ENCODE results near the gene REV1. TPM values are rescaled to one million over a fixed set of nuclear protein-coding genes. Genes with fewer than 3 reads are reported as not detected.

The REV1 gene
- polyA plus RNA-seq, 3 donors = 6.5 to 39.9 (median 9.5) TPM

GRCh38 chr2:99398303-99398702 lies 91.5 kb downstream of the REV1 start:
- Histone ChIP-seq H3K27me3 (ENCODE audit: control insufficient read depth in 2 of 2, insufficient read depth in 2 of 2, low read length in 2 of 2) (no peaks in the 10 kb centered on the region), H3K4me3 (replicated peaks in 1 of 3; ENCODE audit: low read depth in 2 of 3, low read length in 3 of 3) (no peak overlapping the region), H3K79me2 (ENCODE audit: insufficient read depth, low read length) (no peaks in the 10 kb centered on the region), H4K20me1 (ENCODE audit: insufficient read depth, low read length) (no peaks in the 10 kb centered on the region), H3K4me2 (replicated peaks; ENCODE audit: extremely low read depth, low read length, poor library complexity, severe bottlenecking) (no peak overlapping the region), H3K4me1 (ENCODE audit: control insufficient read depth in 1 of 2, insufficient read depth in 2 of 2, low read length in 2 of 2) (no peaks in the 10 kb centered on the region), H2AFZ (ENCODE audit: insufficient read depth, low read depth, low read length, poor library complexity, severe bottlenecking) (no peak overlapping the region), H3K27ac (ENCODE audit: low read depth in 1 of 2, low read length in 2 of 2) (peak overlapping the region in 1 of 2 donors; percentile 37), H3K9me3 (replicated peaks in 1 of 2; ENCODE audit: control insufficient read depth in 1 of 2, insufficient read depth in 1 of 2, low read length in 2 of 2) (no peaks in the 10 kb centered on the region), H3K9ac (ENCODE audit: insufficient read depth, low read length, poor library complexity, severe bottlenecking) (no peak overlapping the region), H3K36me3 (replicated peaks in 1 of 2; ENCODE audit: control insufficient read depth in 1 of 2, insufficient read depth in 2 of 2, low read length in 2 of 2) (peaks cover 96 to 100% of the 10 kb centered on the region in 2 donors)
- Mint-ChIP-seq H3K4me3 (no peak overlapping the region), H3K36me3 (peaks cover 85 to 92% of the 10 kb centered on the region in 2 donors), H3K27ac (peak overlapping the region in 5 of 7 donors; percentile 5 to 27 (median 21)), H3K27me3 (ENCODE audit: low read depth in 3 of 3) (peaks cover 0 to 2% (median 1%) of the 10 kb centered on the region in 3 donors), H3K4me1 (no peaks in the 10 kb centered on the region), H3K9me3 (no peaks in the 10 kb centered on the region)
- DNase-seq = no peak
- intact Hi-C loops (cut with micrococcal nuclease) = no loop called here
- no peak for TF ChIP-seq CTCF (IDR thresholded peaks at IDR 0.05)
- WGBS (ENCODE audit: insufficient coverage) = no CpG with 5 or more reads among the region's 5 CpGs

DNA sequence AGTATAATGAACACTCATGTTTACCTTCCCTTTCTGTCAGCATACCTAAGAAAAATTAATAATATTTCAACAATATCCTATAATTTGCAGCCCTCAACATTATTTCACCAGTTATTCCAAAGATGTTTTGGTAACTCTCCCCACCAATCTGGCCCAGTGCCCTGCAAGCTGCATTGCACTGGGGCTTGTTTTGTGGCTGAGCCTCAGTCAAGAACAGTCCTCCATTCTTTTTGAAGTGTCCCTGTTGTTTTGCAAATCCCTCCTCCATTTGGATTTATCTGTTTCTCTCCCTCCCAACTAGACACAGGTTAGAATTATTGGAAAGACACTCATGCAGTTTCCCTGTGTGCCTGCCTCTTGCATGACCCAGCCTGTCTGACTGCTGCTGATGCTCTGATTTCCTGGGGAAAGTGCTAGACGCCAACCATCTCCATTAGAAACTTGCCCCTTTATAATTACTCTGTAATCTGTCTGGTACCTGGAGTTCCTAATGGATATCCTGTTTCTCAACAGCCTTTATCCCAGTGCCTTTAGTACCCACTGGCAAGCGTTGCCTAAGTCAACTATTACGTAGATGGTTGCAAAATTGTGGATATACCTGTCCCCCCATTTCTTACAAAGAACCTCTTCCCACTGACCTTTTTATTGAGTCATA lies 92.4 kb downstream of the REV1 start:
- WGBS (ENCODE audit: insufficient coverage) = 100% methylated on average over 1 of the region's 3 CpGs
- H3K27ac Mint-ChIP-seq = peak overlapping the region in 2 of 7 donors; percentile 23 to 31
- no peak for TF ChIP-seq CTCF (IDR thresholded peaks at IDR 0.05)

More for the DNA sequence above, 92.4 kb downstream of the REV1 start:
- Histone ChIP-seq H3K4me3 (replicated peaks in 1 of 3; ENCODE audit: low read depth in 2 of 3, low read length in 3 of 3) (no peak overlapping the region), H3K79me2 (ENCODE audit: insufficient read depth, low read length) (no peaks in the 10 kb centered on the region), H2AFZ (ENCODE audit: insufficient read depth, low read depth, low read length, poor library complexity, severe bottlenecking) (no peak overlapping the region), H3K27me3 (ENCODE audit: control insufficient read depth in 2 of 2, insufficient read depth in 2 of 2, low read length in 2 of 2) (no peaks in the 10 kb centered on the region), H3K36me3 (replicated peaks in 1 of 2; ENCODE audit: control insufficient read depth in 1 of 2, insufficient read depth in 2 of 2, low read length in 2 of 2) (peaks cover 92 to 100% of the 10 kb centered on the region in 2 donors), H4K20me1 (ENCODE audit: insufficient read depth, low read length) (no peaks in the 10 kb centered on the region), H3K4me2 (replicated peaks; ENCODE audit: extremely low read depth, low read length, poor library complexity, severe bottlenecking) (no peak overlapping the region), H3K9ac (ENCODE audit: insufficient read depth, low read length, poor library complexity, severe bottlenecking) (no peak overlapping the region), H3K27ac (ENCODE audit: low read depth in 1 of 2, low read length in 2 of 2) (no peak overlapping the region), H3K4me1 (ENCODE audit: control insufficient read depth in 1 of 2, insufficient read depth in 2 of 2, low read length in 2 of 2) (no peaks in the 10 kb centered on the region), H3K9me3 (replicated peaks in 1 of 2; ENCODE audit: control insufficient read depth in 1 of 2, insufficient read depth in 1 of 2, low read length in 2 of 2) (no peaks in the 10 kb centered on the region)
- Mint-ChIP-seq H3K4me3 (no peak overlapping the region), H3K27me3 (ENCODE audit: low read depth in 3 of 3) (peaks cover 0 to 2% (median 1%) of the 10 kb centered on the region in 3 donors), H3K36me3 (peaks cover 83 to 88% of the 10 kb centered on the region in 2 donors), H3K9me3 (no peaks in the 10 kb centered on the region), H3K4me1 (no peaks in the 10 kb centered on the region)
- intact Hi-C loops (cut with micrococcal nuclease) = no loop called here
- no peak for DNase-seq
